HCT116 (cell line): ENCODE data around the gene DCHS2. TPM values are rescaled to one million over a fixed set of nuclear protein-coding genes. Genes with fewer than 3 reads are reported as not detected.

Experiments used
- ATAC-seq: fragments of 200-7000 bp; cut with Tn5 transposase; 2 replicates; pipeline ENCODE4 v1.9.1; 2020; ENCODE audit warnings: mild to moderate bottlenecking, moderate library complexity
- BruUV-seq: library from RNA; stranded (reverse); fragments of 400-500 nt; replicated peaks from 2 replicates; lab custom pipeline; 2021; lab: Mats Ljungman, UMichigan
- CTCF ChIA-PET: fragments of 300-600 bp; sonication (Branson Sonifier 250); formaldehyde crosslinking; loops from one replicate; lab custom pipeline; 2021; ENCODE audit warnings: antibody characterized with exemption; lab: Charles Lee
- POLR2A ChIA-PET: fragments of 300-600, 350-600 bp; sonication (Branson Sonifier 250); formaldehyde crosslinking; loops from one replicate; lab custom pipeline; 2021; ENCODE audit warnings: antibody characterized with exemption; lab: Charles Lee
- RAD21 ChIA-PET, 2 experiments: fragments of 300-600 bp; sonication (Branson Sonifier 250); formaldehyde crosslinking; loops; one replicate each; lab custom pipeline; 2023; ENCODE audit warnings: low total read pairs in 2 of 2; ENCODE audit not compliant: uncharacterized antibody in 2 of 2, unreplicated experiment in 2 of 2, low non-redundant PET in 1 of 2; lab: Charles Lee
- DNase-seq: peaks from one replicate; pipeline ENCODE4 v3.0.0-alpha.2; 2010; ENCODE audit warnings: low read depth, low spot score
- H2AFZ ChIP-seq: fragments of 200-600 bp; shearing (Covaris generic), sonication (generic); 2 replicates; pipeline ENCODE4 v1.6.1; 2017; ENCODE audit warnings: low read depth, mixed run types, mixed read lengths, antibody characterized with exemption, low read length; ENCODE audit not compliant: poor library complexity, severe bottlenecking
- H3K27ac ChIP-seq: 2 replicates; pipeline ENCODE4 v1.5.1; 2012; ENCODE audit warnings: low read depth, low read length
- H3K27me3 ChIP-seq: fragments of 200-600 bp; sonication (generic); 2 replicates; pipeline ENCODE4 v1.6.1; 2016; ENCODE audit warnings: mixed run types, low read length, mixed read lengths; ENCODE audit not compliant: insufficient read depth
- H3K36me3 ChIP-seq, 2 experiments: fragments of 200-500 bp in 1 of 2; fragments of 200-600 bp in 1 of 2; sonication (Bioruptor generic) in 1 of 2; sonication (generic) in 1 of 2; 2 replicates each; pipeline versions ENCODE4 v1.5.1 to v1.6.1; 2014 to 2016; ENCODE audit warnings: low read length in 2 of 2, inconsistent platforms in 1 of 2, mixed read lengths in 1 of 2, mixed run types in 1 of 2; ENCODE audit not compliant: insufficient read depth in 2 of 2, control insufficient read depth in 1 of 2
- H3K4me1 ChIP-seq, 2 experiments: fragments of 200-600 bp in 1 of 2; sonication (generic) in 1 of 2; 2 replicates each; pipeline versions ENCODE4 v1.5.1 to v1.6.1; 2012 to 2017; ENCODE audit warnings: low read length in 2 of 2, inconsistent platforms in 1 of 2, mild to moderate bottlenecking in 1 of 2, mixed read lengths in 1 of 2, mixed run types in 1 of 2, moderate library complexity in 1 of 2; ENCODE audit not compliant: insufficient read depth in 2 of 2, control insufficient read depth in 1 of 2
- H3K4me2 ChIP-seq: fragments of 200-600 bp; sonication (generic); 2 replicates; pipeline ENCODE4 v1.6.1; 2017; ENCODE audit warnings: mixed run types, low read length, mixed read lengths
- H3K4me3 ChIP-seq, 2 experiments: fragments of 200-600 bp in 1 of 2; sonication (generic) in 1 of 2; replicated peaks in 1 of 2; 2 replicates each; pipeline ENCODE4 v1.5.1; 2011 to 2016; ENCODE audit warnings: low read length in 2 of 2, control low read depth in 1 of 2, low read depth in 1 of 2, mild to moderate bottlenecking in 1 of 2, mixed read lengths in 1 of 2, mixed run types in 1 of 2
- H3K79me2 ChIP-seq: fragments of 200-600 bp; sonication (generic); 2 replicates; pipeline ENCODE4 v1.6.1; 2017; ENCODE audit warnings: mild to moderate bottlenecking, mixed run types, low read length, moderate library complexity, mixed read lengths; ENCODE audit not compliant: insufficient read depth
- H3K9ac ChIP-seq: fragments of 200-600 bp; sonication (generic); 2 replicates; pipeline ENCODE4 v1.6.1; 2016; ENCODE audit warnings: low read length, mixed read lengths
- H3K9me2 ChIP-seq: fragments of 200-600 bp; sonication (generic), shearing (Covaris generic); 2 replicates; pipeline ENCODE4 v1.6.1; 2017; ENCODE audit warnings: mixed run types, mild to moderate bottlenecking, moderate library complexity; ENCODE audit not compliant: insufficient read depth
- H3K9me3 ChIP-seq, 2 experiments: fragments of 200-500 bp in 1 of 2; fragments of 200-600 bp in 1 of 2; sonication (Bioruptor generic) in 1 of 2; sonication (generic) in 1 of 2; 2 replicates each; pipeline ENCODE4 v1.6.1; 2014 to 2017; ENCODE audit warnings: low read length in 2 of 2, mixed read lengths in 2 of 2, inconsistent platforms in 1 of 2, low read depth in 1 of 2, mild to moderate bottlenecking in 1 of 2, mixed run types in 1 of 2, moderate library complexity in 1 of 2; ENCODE audit not compliant: control insufficient read depth in 1 of 2, insufficient read depth in 1 of 2
- H4K20me1 ChIP-seq: fragments of 200-600 bp; sonication (generic), shearing (Covaris generic); 2 replicates; pipeline ENCODE4 v1.6.1; 2017; ENCODE audit warnings: mixed run types, mild to moderate bottlenecking, moderate library complexity; ENCODE audit not compliant: insufficient read depth
- ELF1 ChIP-seq: IDR thresholded peaks from 2 replicates; pipeline ENCODE4 v1.6.1; 2012; ENCODE audit warnings: low read depth, borderline replicate concordance
- RAD21 ChIP-seq: IDR thresholded peaks from 2 replicates; pipeline ENCODE4 v1.6.1; 2012; ENCODE audit warnings: low read depth, mild to moderate bottlenecking
- SP1 ChIP-seq: IDR thresholded peaks from 2 replicates; pipeline ENCODE4 v1.6.1; 2012; ENCODE audit warnings: low read depth
- YY1 ChIP-seq: IDR thresholded peaks from 2 replicates; pipeline ENCODE4 v1.6.1; 2011; ENCODE audit warnings: low read length, low read depth, moderate library complexity, mild to moderate bottlenecking; ENCODE audit not compliant: insufficient replicate concordance; ENCODE audit errors: extremely low read depth
- ZBTB33 ChIP-seq: IDR thresholded peaks from 2 replicates; pipeline ENCODE4 v1.6.1; 2011; ENCODE audit warnings: mild to moderate bottlenecking, low read length, moderate library complexity; ENCODE audit not compliant: insufficient replicate concordance; ENCODE audit errors: extremely low read depth
- intact Hi-C: fragments of 100-400 bp; cut with micrococcal nuclease; formaldehyde crosslinking; loops from 2 replicates; pipeline ENCODE4 v1.10.0; 2022
- total RNA-seq: library from RNA; stranded (reverse); gene quantifications from one replicate; pipeline ENCODE4 v1.2.1, GENCODE V29; 2021; ENCODE audit not compliant: unreplicated experiment

The DCHS2 gene
- total RNA-seq, 1 experiment from 2014 or later: 0.05 TPM

GRCh38 chr4:154491341-154492271 lies at the start of gene DCHS2 (continued):
- TF ChIP-seq ZBTB33: no peak
- no peak for TF ChIP-seq ELF1
- no peak for TF ChIP-seq YY1
- TF ChIP-seq RAD21: no peak
- no peak for TF ChIP-seq SP1

- H3K79me2 ChIP-seq: no peaks in the 10 kb centered on the region
- no peak for TF ChIP-seq ZBTB33
- RAD21 ChIA-PET: no interaction called here
- DNase-seq: no peak
- no peak overlapping the region for H3K4me3 ChIP-seq
- H3K4me2 ChIP-seq: no peak overlapping the region
- H3K4me1 ChIP-seq: 0 out of 4 replicates have a peak, but pooled peaks cover 0 to 3% of the 10 kb centered on the region in 2 experiments
- H3K9me2 ChIP-seq: no peaks in the 10 kb centered on the region
- peaks cover 11 to 25% of the 10 kb centered on the region in 2 experiments; a peak in 3 of 4 replicates for H3K36me3 ChIP-seq
- H4K20me1 ChIP-seq: no peaks in the 10 kb centered on the region
- no peak overlapping the region for H3K9ac ChIP-seq
- no peaks in the 10 kb centered on the region for H3K9me3 ChIP-seq
- POLR2A ChIA-PET: no interaction called here
- BruUV-seq: no TSS peak
- CTCF ChIA-PET: no interaction called here
- intact Hi-C loops: no loop called here
- H3K27ac ChIP-seq: no peak overlapping the region
- H2AFZ ChIP-seq: no peak overlapping the region
- ATAC-seq: no peak
- H3K27me3 ChIP-seq: no peaks in the 10 kb centered on the region
Measured at GRCh38 chr4:154534296-154534695, 42.7 kb upstream of the DCHS2 start.
